ENCODE data around the gene NPLOC4. TPM values are rescaled to one million over a fixed set of nuclear protein-coding genes. Genes with fewer than 3 reads are reported as not detected.
A peak's percentile ranks its signal among the peaks of the same experiment; 100 is the strongest.

Gene NPLOC4
- total RNA-seq, 1 experiment from 2014 or later = 208 TPM

- intact Hi-C loops (cut with micrococcal nuclease; ENCODE audit: unreplicated experiment) = loop anchor here (10.0 kb wide), 1 partner anchor 170 kb away; the partner anchor contains the start of gene BAHCC1
- CTCF ChIA-PET = interaction anchor here (0.7 kb wide), 1 partner anchor 9 kb away, joined by 14 read pairs; no protein-coding TSS in a partner anchor
- Histone ChIP-seq H2AFZ (no peak overlapping the region), H3K79me2 (ENCODE audit: low read depth) (peaks cover 6% of the 10 kb centered on the region; the same call in 1 of the 2 replicates), H3K27ac (no peak overlapping the region), H3K36me3 (ENCODE audit: low read depth) (peaks cover 4% of the 10 kb centered on the region), H3K27me3 (ENCODE audit: insufficient read depth, low read depth) (no peaks in the 10 kb centered on the region), H4K20me1 (ENCODE audit: insufficient read depth) (peaks cover 24% of the 10 kb centered on the region), H3K9me2 (ENCODE audit: insufficient read depth) (no peaks in the 10 kb centered on the region), H3F3A (ENCODE audit: insufficient read depth, low read depth) (peaks cover 62% of the 10 kb centered on the region), H3K4me2 (no peak overlapping the region), H3K4me1 (replicated peaks; ENCODE audit: insufficient read depth) (peaks cover 47% of the 10 kb centered on the region), H3K4me3 (no peak overlapping the region), H3K9me3 (ENCODE audit: insufficient read depth, low read depth) (no peaks in the 10 kb centered on the region)
- no peak for DNase-seq
- TF ChIP-seq CTCF (conservative IDR thresholded peaks at IDR 0.05) = no peak
- TF ChIP-seq EZH2 (IDR thresholded peaks at IDR 0.05; ENCODE audit: low read depth) = no peak
- POLR2A ChIA-PET (ENCODE audit: unreplicated experiment) = interaction anchor here (0.7 kb wide), 1 partner anchor 39 kb away, joined by 20 read pairs; no protein-coding TSS in a partner anchor
- no TSS peak for BruUV-seq (replicated peaks)
Measured at GRCh38 chr17:81564778-81565177, 72.1 kb downstream of the NPLOC4 start.

GRCh38 chr17:81563861-81564586 is 72.9 kb downstream of the NPLOC4 start:
- H3K36me3 ChIP-seq (ENCODE audit: low read depth) = peaks cover 4% of the 10 kb centered on the region
- peaks cover 24% of the 10 kb centered on the region for H4K20me1 ChIP-seq (ENCODE audit: insufficient read depth)
- H3K79me2 ChIP-seq (ENCODE audit: low read depth) = peaks cover 6% of the 10 kb centered on the region; the same call in 1 of the 2 replicates
- no peak overlapping the region for H3K27ac ChIP-seq
- H3K9me3 ChIP-seq (ENCODE audit: insufficient read depth, low read depth) = no peaks in the 10 kb centered on the region
- peaks cover 44% of the 10 kb centered on the region for H3K4me1 ChIP-seq (replicated peaks; ENCODE audit: insufficient read depth)
- DNase-seq = peak in 1 of 2 experiments; percentile 43
- ChIA-PET POLR2A (ENCODE audit: unreplicated experiment) (interaction anchor here (0.5 to 0.7 kb wide), 3 partner anchors 36 to 56 kb away, joined by 3 to 20 read pairs (median 4); no protein-coding TSS in a partner anchor), CTCF (interaction anchor here (0.7 kb wide), 2 partner anchors 8 to 79 kb away, joined by 4 to 14 read pairs; no protein-coding TSS in a partner anchor)
- no peak overlapping the region for H3K4me2 ChIP-seq
- no peak overlapping the region for H3K4me3 ChIP-seq
- H3K27me3 ChIP-seq (ENCODE audit: insufficient read depth, low read depth) = no peaks in the 10 kb centered on the region
- peaks cover 55% of the 10 kb centered on the region for H3F3A ChIP-seq (ENCODE audit: insufficient read depth, low read depth)
- no peaks in the 10 kb centered on the region for H3K9me2 ChIP-seq (ENCODE audit: insufficient read depth)
- no TSS peak for BruUV-seq (replicated peaks)
- H2AFZ ChIP-seq = no peak overlapping the region
- intact Hi-C loops (cut with micrococcal nuclease; ENCODE audit: unreplicated experiment) = loop anchor here (10.0 kb wide), 1 partner anchor 169 kb away; the partner anchor contains the start of gene BAHCC1
- TF ChIP-seq CTCF (conservative IDR thresholded peaks at IDR 0.05) (no peak), EZH2 (IDR thresholded peaks at IDR 0.05; ENCODE audit: low read depth) (no peak)

- BruUV-seq (replicated peaks) = no TSS peak
- H3K4me2 ChIP-seq = no peak overlapping the region
- intact Hi-C loops (cut with micrococcal nuclease; ENCODE audit: unreplicated experiment) = loop anchor here (10.0 kb wide), 1 partner anchor 167 kb away; the partner anchor contains the start of gene BAHCC1
Measured at GRCh38 chr17:81561494-81561885, 75.4 kb downstream of the NPLOC4 start.

More at GRCh38 chr17:81561494-81561885, 75.4 kb downstream of the NPLOC4 start:
- peaks cover 6% of the 10 kb centered on the region; the same call in 1 of the 2 replicates for H3K79me2 ChIP-seq (ENCODE audit: low read depth)
- no peak overlapping the region for H2AFZ ChIP-seq
- H3K27me3 ChIP-seq (ENCODE audit: insufficient read depth, low read depth) = no peaks in the 10 kb centered on the region
- H3K9me3 ChIP-seq (ENCODE audit: insufficient read depth, low read depth) = no peaks in the 10 kb centered on the region
- ChIA-PET CTCF (no interaction called here), POLR2A (ENCODE audit: unreplicated experiment) (no interaction called here)
- no peak for TF ChIP-seq EZH2 (IDR thresholded peaks at IDR 0.05; ENCODE audit: low read depth)
- no peak for TF ChIP-seq CTCF (conservative IDR thresholded peaks at IDR 0.05)
- H3K36me3 ChIP-seq (ENCODE audit: low read depth) = peaks cover 4% of the 10 kb centered on the region
- H4K20me1 ChIP-seq (ENCODE audit: insufficient read depth) = peaks cover 16% of the 10 kb centered on the region
- DNase-seq = no peak
- no peaks in the 10 kb centered on the region for H3K9me2 ChIP-seq (ENCODE audit: insufficient read depth)
- peaks cover 19% of the 10 kb centered on the region for H3K4me1 ChIP-seq (replicated peaks; ENCODE audit: insufficient read depth)
- peaks cover 36% of the 10 kb centered on the region for H3F3A ChIP-seq (ENCODE audit: insufficient read depth, low read depth)
- H3K27ac ChIP-seq = no peak overlapping the region
- no peak overlapping the region for H3K4me3 ChIP-seq
